ENCODE data around the gene CALD1.
A peak's percentile ranks its signal among the peaks of the same experiment; 100 is the strongest.

The CALD1 gene

GRCh38 chr7:134828361-134828760, 48.9 kb downstream of the CALD1 start:
- peak; percentile 49 for DNase-seq (ENCODE audit: low read depth)

DNA sequence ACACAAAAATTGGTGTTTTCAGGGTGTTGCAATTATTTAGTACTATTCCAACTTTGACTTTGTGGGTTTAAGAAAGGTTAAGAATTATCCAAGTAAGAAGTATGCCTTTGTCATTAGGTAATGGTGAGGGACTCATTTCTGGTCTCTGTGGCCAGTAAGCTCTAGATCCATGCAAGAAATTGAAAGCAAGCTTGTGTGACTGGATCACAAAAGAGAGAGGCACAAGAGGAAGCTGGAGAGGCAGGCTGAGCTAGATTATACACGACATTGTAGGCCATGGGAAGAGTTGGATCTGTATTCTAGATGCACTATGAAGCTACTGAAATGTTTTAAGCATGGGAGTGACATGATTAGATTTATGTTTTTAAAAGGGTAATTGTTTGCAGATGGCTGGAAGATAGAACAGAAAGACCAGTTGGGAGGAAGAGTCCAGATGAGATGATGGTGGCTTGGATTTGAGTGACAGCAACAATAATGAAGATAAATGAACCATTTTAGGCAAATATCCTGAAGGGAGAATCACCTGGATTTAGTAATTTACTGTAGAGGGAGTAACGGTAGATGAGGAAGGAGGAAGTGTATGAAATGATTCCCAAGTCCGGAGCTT, 50.0 kb downstream of the CALD1 start:
- no peak for DNase-seq (ENCODE audit: low read depth)

GRCh38 chr7:134831862-134832261, 52.4 kb downstream of the CALD1 start:
- DNase-seq (ENCODE audit: low read depth): peak; percentile 77

- DNase-seq (ENCODE audit: low read depth): no peak
Measured at GRCh38 chr7:134832367-134832766, 52.9 kb downstream of the CALD1 start.

GRCh38 chr7:134834689-134835462, 55.4 kb downstream of the CALD1 start:
- no peak for DNase-seq (ENCODE audit: low read depth)

GRCh38 chr7:134835463-134835823, 56.0 kb downstream of the CALD1 start:
- no peak for DNase-seq (ENCODE audit: low read depth)

DNA sequence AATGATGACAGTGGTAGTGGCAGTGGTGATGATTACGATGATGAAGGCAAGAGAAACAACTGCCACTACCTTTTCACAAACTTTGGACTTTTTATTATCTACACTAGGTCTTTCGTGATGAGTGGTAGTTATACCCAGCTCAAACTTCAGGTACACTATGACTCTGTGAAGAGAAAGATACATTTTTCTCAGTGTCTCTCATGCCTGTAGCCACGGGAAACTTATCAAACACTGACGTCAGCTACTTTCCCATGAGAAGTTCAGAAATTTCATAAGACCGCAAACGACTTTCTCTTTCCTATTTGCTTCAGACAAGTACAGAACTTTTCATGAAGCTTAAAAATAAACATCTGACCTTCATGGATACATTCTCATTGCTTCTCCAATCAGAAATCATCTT, 57.0 kb downstream of the CALD1 start:
- peak; percentile 60 for DNase-seq (ENCODE audit: low read depth)

- no peak for DNase-seq (ENCODE audit: low read depth)
Measured at GRCh38 chr7:134839298-134839697, 59.9 kb downstream of the CALD1 start.

- DNase-seq (ENCODE audit: low read depth): no peak
Measured at GRCh38 chr7:134842062-134842461, 62.6 kb downstream of the CALD1 start.

DNA sequence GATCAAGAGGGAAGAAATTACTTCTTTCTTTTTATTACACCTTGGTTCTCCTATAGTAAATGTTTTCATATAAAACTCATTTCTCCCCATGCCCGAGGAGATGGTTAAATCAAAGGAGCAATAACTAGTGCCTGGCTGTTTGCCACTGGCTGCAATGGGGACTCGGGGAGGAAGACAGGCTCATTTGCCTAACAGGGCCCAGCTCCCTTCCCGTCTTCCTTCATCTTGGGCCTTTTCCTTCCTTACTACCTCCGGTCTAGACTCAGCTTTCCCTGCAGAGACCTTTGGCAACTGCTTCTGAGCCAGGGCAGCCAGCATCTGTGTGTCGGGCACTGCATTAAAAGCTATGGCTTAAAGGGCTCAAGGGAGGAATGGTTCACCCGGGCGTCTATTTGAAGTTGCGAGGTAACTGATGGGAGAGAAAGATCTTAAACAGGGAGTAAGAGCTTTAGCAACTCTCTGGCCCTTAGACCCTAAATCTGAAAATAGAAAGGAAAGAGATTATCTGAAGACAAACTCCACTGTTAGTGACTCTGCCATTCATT, 63.5 kb downstream of the CALD1 start:
- no peak for DNase-seq (ENCODE audit: low read depth)

- DNase-seq (ENCODE audit: low read depth): no peak
Measured at GRCh38 chr7:134844200-134844599, 64.8 kb downstream of the CALD1 start.

DNA sequence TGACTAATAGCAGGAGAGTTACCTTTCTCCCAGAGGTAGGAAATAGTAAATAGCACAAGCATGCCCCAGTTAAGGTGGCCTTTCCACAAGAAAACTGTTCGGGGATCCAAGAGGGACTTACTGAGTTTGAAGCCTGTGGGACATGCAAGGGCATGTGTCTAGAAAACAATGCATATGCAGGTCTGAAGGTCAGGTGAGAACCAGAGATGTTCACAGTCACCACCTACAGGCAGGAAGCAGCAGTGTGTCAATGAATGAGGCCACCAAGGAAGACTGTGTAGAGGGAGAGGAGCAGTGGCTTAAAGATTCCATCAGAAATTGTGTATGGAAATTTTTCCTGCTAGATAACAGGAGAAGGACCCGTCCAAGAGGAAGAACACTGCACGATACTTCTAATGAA, 66.0 kb downstream of the CALD1 start:
- peak; percentile 26 for DNase-seq (ENCODE audit: low read depth)

DNA sequence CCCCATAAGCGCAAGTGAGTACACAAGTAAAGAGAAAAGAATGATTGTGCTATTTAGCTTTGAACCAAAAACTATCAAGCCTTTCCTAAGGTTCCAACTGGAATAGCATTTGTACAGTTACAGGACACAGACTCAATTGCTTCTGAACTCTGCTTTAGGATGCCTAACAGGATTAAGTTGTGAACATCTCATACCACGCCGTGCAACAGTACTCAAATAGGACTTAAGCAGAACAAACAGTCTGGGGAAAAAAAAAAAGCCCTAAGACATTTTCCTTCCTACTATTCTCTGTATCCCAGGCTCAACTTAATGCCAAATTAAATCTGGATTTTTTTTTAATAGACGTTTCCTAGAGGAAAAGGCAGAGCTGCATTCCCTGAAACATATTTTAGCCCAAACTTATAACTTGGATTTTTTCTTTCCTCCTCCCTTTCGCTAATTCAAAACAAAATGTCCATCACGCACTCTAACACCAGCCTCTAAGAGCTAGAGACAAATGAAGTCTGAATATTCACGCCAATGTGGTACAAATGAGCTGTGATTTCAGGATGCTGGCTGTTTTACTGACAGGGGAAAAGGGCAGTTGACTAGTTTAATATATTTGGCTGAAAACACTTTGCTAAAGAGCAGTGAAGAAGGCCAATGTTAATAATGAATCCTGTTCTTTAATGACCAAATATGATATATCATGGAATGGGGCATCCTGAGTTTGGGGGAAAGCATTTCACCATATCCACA, 68.6 kb downstream of the CALD1 start:
- no peak for DNase-seq (ENCODE audit: low read depth)

DNA sequence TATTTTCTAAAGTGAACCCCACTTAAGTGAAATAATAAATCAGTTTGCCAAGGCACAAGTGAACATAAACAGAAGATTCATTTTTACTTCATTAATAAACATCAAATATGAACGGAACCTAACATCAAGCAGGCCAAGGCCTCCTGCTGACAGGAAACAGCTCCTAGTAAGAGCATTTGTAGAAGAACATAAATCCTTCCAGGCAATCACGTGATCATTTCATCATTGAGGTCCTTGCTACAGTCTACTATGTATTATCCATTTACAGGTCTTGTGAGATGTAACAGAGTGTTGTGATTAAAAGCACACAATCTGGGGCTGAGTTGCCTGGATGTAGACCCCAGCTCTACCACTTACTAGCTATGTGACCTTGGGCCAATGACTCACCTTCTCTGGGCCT, 70.6 kb downstream of the CALD1 start:
- peak; percentile 90 for DNase-seq (ENCODE audit: low read depth)

- no peak for DNase-seq (ENCODE audit: low read depth)
Measured at GRCh38 chr7:134851141-134851540, 71.7 kb downstream of the CALD1 start.

DNA sequence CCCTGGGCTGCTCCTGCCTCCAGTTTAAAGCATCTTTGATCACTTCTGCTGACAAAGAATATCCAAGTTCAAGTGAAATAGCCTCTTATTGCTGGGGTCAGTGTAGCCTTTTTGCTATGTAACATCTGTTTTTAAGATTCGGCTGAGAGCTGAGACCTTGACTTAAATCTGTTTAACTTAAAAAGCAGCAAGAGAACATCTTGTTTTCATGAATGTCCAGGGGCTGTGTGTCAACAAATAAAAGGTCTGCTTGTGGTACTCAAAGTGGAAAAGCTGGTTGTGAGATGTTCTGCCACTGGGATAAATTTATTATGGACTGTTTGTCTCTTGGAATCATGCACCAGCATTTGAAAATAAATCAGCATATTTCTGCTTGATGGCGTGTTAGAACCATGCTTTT, 73.2 kb downstream of the CALD1 start:
- peak; percentile 50 for DNase-seq (ENCODE audit: low read depth)

DNA sequence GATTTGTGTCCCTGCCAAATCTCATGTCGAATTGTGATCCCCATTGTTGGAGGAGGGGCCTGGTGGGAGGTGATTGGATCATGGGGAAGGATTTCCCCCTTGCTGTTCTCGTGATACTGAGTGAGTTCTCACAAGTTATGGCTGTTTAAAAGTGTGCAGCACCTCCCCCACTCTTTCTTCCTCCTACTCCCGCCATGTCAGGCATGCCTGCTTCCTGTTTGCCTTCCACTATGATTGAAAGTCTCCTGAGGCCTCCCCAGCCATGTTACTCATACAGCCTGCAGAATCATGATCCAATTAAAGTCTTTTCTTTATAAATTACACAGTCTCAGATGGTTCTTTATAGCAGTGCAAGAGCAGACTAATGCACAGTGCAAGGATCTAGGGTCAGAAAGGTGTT, 75.4 kb downstream of the CALD1 start:
- peak; percentile 38 for DNase-seq (ENCODE audit: low read depth)

GRCh38 chr7:134855442-134855841, 76.0 kb downstream of the CALD1 start:
- peak; percentile 24 for DNase-seq (ENCODE audit: low read depth)

- DNase-seq (ENCODE audit: low read depth): peak; percentile 16
Measured at GRCh38 chr7:134856091-134856490, 76.7 kb downstream of the CALD1 start.

- peak; percentile 71 for DNase-seq (ENCODE audit: low read depth)
Measured at GRCh38 chr7:134856691-134857090, 77.3 kb downstream of the CALD1 start.

GRCh38 chr7:134857958-134858357, 78.5 kb downstream of the CALD1 start:
- no peak for DNase-seq (ENCODE audit: low read depth)

- DNase-seq (ENCODE audit: low read depth): no peak
Measured at GRCh38 chr7:134859783-134860182, 80.3 kb downstream of the CALD1 start.

Measured in iris pigment epithelial cell (primary cell).